ENCODE data around the gene EHBP1.

The EHBP1 gene

DNA sequence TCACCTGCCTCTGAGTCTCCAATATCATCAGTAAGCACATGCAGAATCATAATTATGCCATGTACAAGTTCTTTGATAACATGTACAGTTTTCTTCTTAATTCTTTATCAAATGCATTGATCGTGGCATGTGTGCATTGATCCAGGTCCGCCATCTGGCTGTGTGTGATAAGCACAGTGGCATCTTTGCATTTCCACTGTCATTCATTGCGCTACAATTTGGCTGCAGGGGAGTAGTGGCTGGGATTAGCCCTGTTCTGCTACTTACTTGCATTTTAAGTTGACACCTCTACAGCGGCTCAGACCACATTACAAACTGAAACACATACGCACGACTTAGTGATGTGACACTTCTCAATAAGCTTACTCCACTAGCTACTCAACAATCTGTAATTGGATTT lies 261.5 kb downstream of the EHBP1 start:
- Histone ChIP-seq H3K79me2 (ENCODE audit: insufficient read depth, low read length) (no peaks in the 10 kb centered on the region), H3K4me1 (ENCODE audit: insufficient read depth, low read length, severe bottlenecking) (no peaks in the 10 kb centered on the region), H3K9me2 (ENCODE audit: low read depth, low read length) (no peaks in the 10 kb centered on the region), H3K4me2 (ENCODE audit: low read length) (no peak overlapping the region), H3K36me3 (ENCODE audit: insufficient read depth, low read length) (no peaks in the 10 kb centered on the region), H3K9ac (ENCODE audit: low read length) (no peak overlapping the region), H4K20me1 (ENCODE audit: insufficient read depth, low read length) (no peaks in the 10 kb centered on the region), H3F3A (ENCODE audit: insufficient read depth, low read length) (no peaks in the 10 kb centered on the region), H3K4me3 (ENCODE audit: low read depth, low read length, poor library complexity, severe bottlenecking) (no peak overlapping the region), H3K27me3 (ENCODE audit: insufficient read depth, low read length) (no peaks in the 10 kb centered on the region), H2AFZ (ENCODE audit: low read length) (no peak overlapping the region), H3K27ac (ENCODE audit: low read depth, low read length, poor library complexity, severe bottlenecking) (no peak overlapping the region), H3K9me3 (ENCODE audit: low read length) (no peaks in the 10 kb centered on the region)
- TF ChIP-seq EZH2 (IDR thresholded peaks at IDR 0.05; ENCODE audit: borderline replicate concordance, low read length), result no peak
- TF ChIP-seq CTCF (IDR thresholded peaks at IDR 0.05; ENCODE audit: low read length), result no peak

DNA sequence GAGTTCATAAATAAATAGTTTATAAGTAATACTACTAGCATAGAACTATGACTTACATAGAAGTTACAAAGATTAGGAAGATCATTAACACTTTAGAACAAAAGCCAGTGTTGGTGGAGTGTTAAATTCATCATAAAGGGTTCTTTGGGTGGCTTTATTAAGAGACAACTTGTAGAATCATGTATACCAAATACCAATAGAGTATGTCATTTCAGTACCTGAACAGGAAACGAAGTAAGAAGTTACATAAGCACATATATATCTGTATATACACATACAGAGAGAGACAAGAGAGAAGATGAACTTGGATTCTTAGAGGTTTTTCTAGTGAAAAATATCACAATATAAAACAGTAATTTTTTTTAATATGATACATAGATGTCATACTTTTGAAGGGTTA lies 262.7 kb downstream of the EHBP1 start:
- Histone ChIP-seq H2AFZ (ENCODE audit: low read length) (no peak overlapping the region), H4K20me1 (ENCODE audit: insufficient read depth, low read length) (no peaks in the 10 kb centered on the region), H3K4me1 (ENCODE audit: insufficient read depth, low read length, severe bottlenecking) (no peaks in the 10 kb centered on the region), H3K79me2 (ENCODE audit: insufficient read depth, low read length) (no peaks in the 10 kb centered on the region), H3K4me3 (ENCODE audit: low read depth, low read length, poor library complexity, severe bottlenecking) (no peak overlapping the region), H3K4me2 (ENCODE audit: low read length) (no peak overlapping the region), H3K9me2 (ENCODE audit: low read depth, low read length) (no peaks in the 10 kb centered on the region), H3K36me3 (ENCODE audit: insufficient read depth, low read length) (no peaks in the 10 kb centered on the region), H3K9me3 (ENCODE audit: low read length) (no peaks in the 10 kb centered on the region), H3F3A (ENCODE audit: insufficient read depth, low read length) (no peaks in the 10 kb centered on the region), H3K27ac (ENCODE audit: low read depth, low read length, poor library complexity, severe bottlenecking) (no peak overlapping the region), H3K27me3 (ENCODE audit: insufficient read depth, low read length) (no peaks in the 10 kb centered on the region), H3K9ac (ENCODE audit: low read length) (no peak overlapping the region)
- TF ChIP-seq EZH2 (IDR thresholded peaks at IDR 0.05; ENCODE audit: borderline replicate concordance, low read length) (no peak), CTCF (IDR thresholded peaks at IDR 0.05; ENCODE audit: low read length) (no peak)

- Histone ChIP-seq H4K20me1 (ENCODE audit: insufficient read depth, low read length) (no peaks in the 10 kb centered on the region), H3K36me3 (ENCODE audit: insufficient read depth, low read length) (no peaks in the 10 kb centered on the region), H3K79me2 (ENCODE audit: insufficient read depth, low read length) (no peaks in the 10 kb centered on the region), H3K27me3 (ENCODE audit: insufficient read depth, low read length) (no peaks in the 10 kb centered on the region), H3K4me2 (ENCODE audit: low read length) (no peak overlapping the region), H3K9me3 (ENCODE audit: low read length) (no peaks in the 10 kb centered on the region), H3F3A (ENCODE audit: insufficient read depth, low read length) (no peaks in the 10 kb centered on the region), H3K4me1 (ENCODE audit: insufficient read depth, low read length, severe bottlenecking) (no peaks in the 10 kb centered on the region), H3K9me2 (ENCODE audit: low read depth, low read length) (no peaks in the 10 kb centered on the region), H2AFZ (ENCODE audit: low read length) (no peak overlapping the region), H3K27ac (ENCODE audit: low read depth, low read length, poor library complexity, severe bottlenecking) (no peak overlapping the region), H3K4me3 (ENCODE audit: low read depth, low read length, poor library complexity, severe bottlenecking) (no peak overlapping the region), H3K9ac (ENCODE audit: low read length) (no peak overlapping the region)
- TF ChIP-seq EZH2 (IDR thresholded peaks at IDR 0.05; ENCODE audit: borderline replicate concordance, low read length), result no peak
- TF ChIP-seq CTCF (IDR thresholded peaks at IDR 0.05; ENCODE audit: low read length), result no peak
Observed at GRCh38 chr2:62968668-62969067, 263.2 kb downstream of the EHBP1 start.
